Loucy (cell line): ENCODE data around the gene BBS2.

Experiments used
- CTCF ChIP-seq: fragments of 200-600 bp; sonication (generic); conservative IDR thresholded peaks from 2 replicates; pipeline ENCODE4 v1.5.1; 2014; ENCODE audit warnings: mild to moderate bottlenecking, antibody characterized with exemption, low read length
- EZH2phosphoT487 ChIP-seq: fragments of 200-600 bp; IDR thresholded peaks from 2 replicates; pipeline ENCODE4 v1.6.1; 2018; ENCODE audit warnings: antibody characterized with exemption, mild to moderate bottlenecking, moderate library complexity, borderline replicate concordance

- TF ChIP-seq CTCF = no peak
- no peak for TF ChIP-seq EZH2phosphoT487
These were observed 69.4 kb downstream of the BBS2 start for GRCh38 chr16:56450275-56450985.
